Right kidney (tissue), 1 donor: Measurements from ENCODE around the gene DDHD1.

Experiments used
- DNase-seq: peaks from one replicate; pipeline ENCODE4 v3.0.0-alpha.2; 2016

Gene DDHD1

GRCh38 chr14:53034688-53035230 is 118.4 kb downstream of the DDHD1 start:
- no peak for DNase-seq

DNA sequence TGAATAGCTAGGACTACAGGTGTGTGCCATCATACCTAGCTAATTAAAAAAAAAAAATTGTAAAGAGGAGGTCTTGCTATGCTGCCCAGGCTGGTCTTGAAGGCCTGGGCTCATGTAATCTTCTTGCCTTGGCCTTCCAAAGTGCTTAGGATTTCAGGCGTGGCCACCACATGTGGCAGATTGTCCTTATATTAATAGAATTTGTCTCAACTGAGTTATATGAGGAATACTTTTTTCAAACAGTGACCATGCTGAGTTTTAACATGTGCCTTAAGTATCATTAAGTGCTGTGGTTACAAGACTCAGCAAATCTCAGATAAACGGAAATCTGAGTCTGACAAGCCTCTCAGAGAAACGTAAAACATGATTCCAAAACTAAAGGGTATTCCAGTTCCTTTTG is 119.1 kb downstream of the DDHD1 start:
- no peak for DNase-seq

DNA sequence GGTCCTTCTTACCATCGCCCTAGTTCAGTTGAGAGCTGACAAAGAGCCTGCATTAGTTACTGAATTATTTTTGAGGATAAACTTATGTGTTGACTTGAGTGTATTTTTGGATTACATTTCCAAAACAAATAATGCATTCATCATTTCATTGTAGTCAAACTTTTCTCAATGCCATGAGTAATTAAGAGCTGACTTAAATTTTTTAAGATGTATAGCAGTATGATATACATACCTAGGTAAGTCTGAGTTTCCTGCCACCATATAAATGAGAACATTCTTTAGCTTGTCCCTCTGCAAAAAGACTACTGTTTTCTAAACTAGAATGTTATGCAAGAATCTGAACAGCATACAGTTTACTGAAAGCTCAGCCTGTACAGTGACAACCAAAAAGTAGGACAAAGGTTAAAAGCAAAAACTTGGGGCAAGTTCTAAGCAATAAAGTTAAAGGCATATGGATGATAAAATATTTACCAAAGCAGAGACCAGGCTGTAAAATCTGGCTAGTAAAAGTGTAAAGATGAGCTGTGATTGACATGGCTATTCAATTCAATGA is 120.2 kb downstream of the DDHD1 start:
- DNase-seq = no peak

GRCh38 chr14:53032161-53032803 is 120.8 kb downstream of the DDHD1 start:
- no peak for DNase-seq

GRCh38 chr14:53027562-53027961 is 125.6 kb downstream of the DDHD1 start:
- DNase-seq = no peak

DNA sequence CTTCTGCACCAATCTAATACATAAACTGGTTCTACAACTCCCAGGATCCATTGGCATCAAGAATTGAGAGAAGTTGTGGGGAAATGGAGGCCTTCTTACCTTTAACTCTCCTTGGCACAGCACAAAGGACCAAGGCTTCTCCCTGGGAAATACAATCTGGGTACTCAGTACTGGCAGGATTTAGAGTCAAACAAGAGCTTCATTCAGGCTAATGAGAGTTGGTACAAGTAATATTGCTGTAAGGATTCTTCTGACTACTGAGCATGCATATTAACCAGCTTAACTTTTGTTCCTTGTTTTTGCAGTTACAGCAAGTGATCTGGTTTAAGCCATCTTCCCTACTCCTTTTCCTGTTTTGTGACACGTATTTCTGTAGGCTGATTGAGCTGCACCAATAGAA is 126.1 kb downstream of the DDHD1 start:
- DNase-seq = no peak

DNA sequence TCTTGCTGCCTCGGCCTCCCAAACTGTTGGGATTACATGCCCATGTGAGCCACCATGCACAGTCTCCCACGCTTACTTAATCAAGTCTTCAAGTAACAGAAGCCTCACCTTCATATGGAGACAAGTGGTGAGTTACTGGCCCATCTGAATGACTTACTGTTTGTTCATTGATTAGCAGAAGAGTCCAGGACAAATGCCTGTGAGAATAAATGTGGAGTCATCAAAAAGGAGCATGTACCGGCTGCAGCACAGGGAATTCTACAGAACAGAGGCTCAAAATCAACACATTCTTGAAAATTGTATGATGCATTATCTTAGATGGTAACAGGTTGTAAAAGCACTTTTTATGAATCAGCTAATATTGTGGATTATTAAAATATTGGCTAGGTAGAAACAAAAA is 129.8 kb downstream of the DDHD1 start:
- no peak for DNase-seq

DNA sequence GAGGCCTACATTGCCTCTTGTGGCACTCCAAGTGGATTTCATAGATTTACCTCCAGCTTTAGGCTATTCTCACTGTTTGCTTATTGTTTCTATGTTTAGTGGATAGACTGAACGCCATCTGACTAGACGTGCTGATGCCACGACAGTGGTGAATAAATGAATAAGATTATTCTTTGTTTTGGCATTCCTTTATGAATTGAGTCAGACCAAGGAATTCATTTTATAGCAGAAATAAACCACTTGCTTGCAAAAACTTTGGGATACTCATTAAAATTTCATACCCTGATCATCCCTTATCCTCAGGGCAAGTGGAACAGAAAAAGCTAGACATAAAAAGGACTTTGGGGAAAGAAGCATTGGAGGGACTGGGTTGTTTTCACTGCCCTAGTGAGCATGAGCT is 130.5 kb downstream of the DDHD1 start:
- no peak for DNase-seq

GRCh38 chr14:53020193-53020932 is 132.8 kb downstream of the DDHD1 start:
- no peak for DNase-seq

GRCh38 chr14:53019406-53019805 is 133.7 kb downstream of the DDHD1 start:
- DNase-seq = no peak

DNA sequence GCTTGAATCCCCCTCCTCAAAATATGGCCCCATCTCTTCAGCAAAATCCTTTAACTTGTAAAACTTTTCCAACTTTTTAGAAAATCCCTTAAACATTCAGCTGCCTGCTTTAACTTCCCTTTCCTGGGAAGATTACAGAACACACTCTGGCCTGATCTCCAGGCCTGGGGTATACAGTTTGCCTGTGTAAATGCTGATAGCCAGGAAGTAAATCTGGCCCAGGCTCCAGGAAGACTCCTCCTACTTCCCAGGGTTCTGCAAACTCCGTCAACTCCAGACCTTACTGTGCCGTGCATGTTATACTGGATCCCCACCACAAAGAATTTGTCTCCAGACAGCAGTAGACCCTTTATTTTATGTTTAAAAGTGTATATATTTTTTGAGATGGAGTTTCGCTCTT is 135.3 kb downstream of the DDHD1 start:
- DNase-seq = no peak

- DNase-seq = no peak
These were observed 136.2 kb downstream of the DDHD1 start for GRCh38 chr14:53016919-53017318.

- no peak for DNase-seq
These were observed 136.6 kb downstream of the DDHD1 start for GRCh38 chr14:53016491-53016890.

GRCh38 chr14:53011053-53011462 is 142.1 kb downstream of the DDHD1 start:
- DNase-seq = peak; percentile 7

GRCh38 chr14:53010193-53011040 is 142.7 kb downstream of the DDHD1 start:
- no peak for DNase-seq

GRCh38 chr14:53006931-53007562 is 146.1 kb downstream of the DDHD1 start:
- no peak for DNase-seq

GRCh38 chr14:53004976-53005375 is 148.1 kb downstream of the DDHD1 start:
- no peak for DNase-seq

DNA sequence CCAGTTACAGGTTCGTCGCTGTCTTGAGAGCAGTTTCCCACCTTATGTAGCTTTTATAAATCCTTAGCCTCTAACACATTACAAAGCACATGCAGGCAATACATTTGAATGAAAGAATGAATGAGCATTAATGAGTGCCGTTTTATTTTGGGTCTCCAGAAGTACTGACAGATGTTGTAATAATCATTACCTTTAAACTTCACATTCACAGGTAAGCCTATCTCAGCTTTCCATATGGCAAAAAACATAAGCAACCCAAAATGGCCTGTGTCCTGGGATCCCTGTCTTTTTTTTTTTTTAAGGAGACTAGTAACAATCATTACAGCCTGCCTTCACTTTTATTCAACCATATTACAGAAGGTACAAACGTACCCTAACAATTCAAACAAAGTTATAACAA is 149.3 kb downstream of the DDHD1 start:
- no peak for DNase-seq

DNA sequence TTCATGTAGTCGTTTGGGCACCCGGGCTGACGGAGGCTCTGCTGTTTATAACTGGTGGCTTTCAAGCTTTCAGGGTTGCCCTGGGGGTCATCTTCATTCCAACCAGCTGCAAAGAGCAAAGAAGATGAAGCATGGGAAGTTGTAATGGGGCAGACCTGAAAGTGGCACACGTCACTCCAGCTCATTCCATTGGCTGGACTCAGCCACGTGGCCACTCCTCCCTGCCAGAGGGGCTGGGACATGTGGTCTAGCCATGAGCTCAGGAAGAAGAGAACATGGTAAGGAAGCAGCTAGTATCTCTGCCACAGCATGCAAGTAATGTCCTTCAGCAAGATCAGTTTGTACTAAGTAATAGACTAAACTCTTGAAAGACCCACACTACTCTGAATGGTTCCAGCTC is 150.5 kb downstream of the DDHD1 start:
- DNase-seq = no peak

DNA sequence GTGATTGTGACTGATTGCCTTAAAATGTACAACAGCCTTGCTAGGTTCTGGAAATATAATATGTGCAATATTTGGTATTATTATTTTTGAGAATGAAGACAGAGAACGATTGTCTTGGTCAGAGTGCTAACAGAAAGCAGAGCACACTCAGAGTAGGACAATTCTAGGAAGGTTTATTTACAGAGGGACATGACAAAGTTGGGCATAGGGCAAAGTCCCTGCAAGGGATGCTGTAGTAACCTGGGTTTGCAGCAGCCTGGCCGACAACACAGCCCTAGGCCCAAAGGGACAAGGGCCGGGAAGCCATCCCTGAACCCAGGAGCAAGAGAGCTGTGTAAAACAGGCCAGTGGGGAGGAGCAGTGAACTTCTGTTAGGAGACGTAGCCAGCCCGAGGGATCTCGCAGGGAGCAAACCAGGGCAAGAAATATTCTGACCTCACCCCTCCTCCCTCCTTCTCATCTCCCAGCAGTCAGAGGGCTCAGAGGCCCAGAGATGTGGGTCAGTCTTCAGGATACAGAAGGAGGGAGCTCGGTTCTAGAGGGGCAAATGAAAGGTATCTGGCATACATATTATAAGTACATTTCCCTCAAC is 151.2 kb downstream of the DDHD1 start:
- no peak for DNase-seq

DNA sequence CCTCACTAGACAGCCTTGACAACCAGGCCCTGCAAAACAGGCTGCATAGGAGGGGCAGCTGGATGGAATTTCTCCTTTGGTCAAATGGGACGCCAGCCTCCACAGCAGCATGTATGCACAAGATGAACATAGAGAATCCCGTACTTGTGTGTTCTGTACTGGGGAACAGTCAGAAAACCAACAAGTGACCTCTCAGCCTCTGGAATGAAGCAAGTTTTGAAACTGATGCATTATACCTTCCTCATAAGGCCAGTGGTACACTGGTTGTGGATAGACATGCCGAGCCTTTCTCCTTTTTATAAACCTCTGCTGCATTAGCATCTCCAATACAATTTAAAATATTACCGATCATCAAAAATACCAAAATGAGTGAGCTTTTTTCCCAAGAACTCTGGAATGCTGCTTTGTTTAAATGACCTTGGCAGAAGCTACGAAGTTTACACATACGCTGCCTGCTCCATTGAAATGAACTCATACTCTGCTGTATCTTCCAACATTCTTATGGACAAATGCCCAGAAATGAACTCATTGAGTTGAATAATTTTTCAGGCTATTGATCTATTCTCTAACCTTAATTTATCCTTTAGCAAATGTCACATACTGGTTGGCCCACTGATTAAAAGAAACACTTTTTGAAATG is 154.6 kb downstream of the DDHD1 start:
- DNase-seq = no peak
